Mucosa of rectum (tissue), 2 donors: ENCODE data around the gene CERS6.
"Not testable (repeated sequence)": the region's sequence is repeated elsewhere in the genome, so short reads cannot be mapped to it uniquely, and the experiment has no call there.

ENCODE experiments used
- H3K27ac ChIP-seq, 2 donors: one replicate each; pipeline ENCODE4 v1.7.0; 2013; ENCODE audit warnings: inconsistent platforms in 2 of 2, low read depth in 2 of 2, low read length in 2 of 2
- H3K27me3 ChIP-seq, 2 donors: one replicate each; pipeline ENCODE4 v1.7.0; 2013; ENCODE audit warnings: low read length in 2 of 2; ENCODE audit not compliant: control insufficient read depth in 2 of 2, insufficient read depth in 2 of 2
- H3K36me3 ChIP-seq, 2 donors: one replicate each; pipeline ENCODE4 v1.7.0; 2013; ENCODE audit warnings: low read length in 2 of 2; ENCODE audit not compliant: control insufficient read depth in 2 of 2, insufficient read depth in 2 of 2
- H3K4me1 ChIP-seq, 2 donors: one replicate each; pipeline ENCODE4 v1.7.0; 2013; ENCODE audit warnings: low read length in 2 of 2, mild to moderate bottlenecking in 1 of 2; ENCODE audit not compliant: control insufficient read depth in 2 of 2, insufficient read depth in 2 of 2
- H3K4me3 ChIP-seq, 2 donors: one replicate each; pipeline ENCODE4 v1.7.0; 2013; ENCODE audit warnings: low read length in 2 of 2
- H3K9ac ChIP-seq, 2 donors: one replicate each; pipeline ENCODE4 v1.7.0; 2013; ENCODE audit warnings: low read length in 2 of 2, low read depth in 1 of 2, mild to moderate bottlenecking in 1 of 2
- H3K9me3 ChIP-seq, 2 donors: one replicate each; pipeline ENCODE4 v1.7.0; 2013; ENCODE audit warnings: low read length in 2 of 2; ENCODE audit not compliant: control insufficient read depth in 2 of 2
- donor health status: healthy.
- donor health status: Normal muscosa, but diverticular disease.

Gene CERS6

GRCh38 chr2:168657378-168657777 is 201.3 kb downstream of the CERS6 start:
- not testable (repeated sequence) for H3K36me3 ChIP-seq, H3K4me3 ChIP-seq, H3K9me3 ChIP-seq, H3K27ac ChIP-seq, H3K9ac ChIP-seq, H3K27me3 ChIP-seq
- peaks cover 0 to 10% of the 10 kb centered on the region in 2 donors for H3K4me1 ChIP-seq

- H3K27me3 ChIP-seq: no peaks in the 10 kb centered on the region
- no peaks in the 10 kb centered on the region for H3K36me3 ChIP-seq
- no peak overlapping the region for H3K4me3 ChIP-seq
- no peak overlapping the region for H3K27ac ChIP-seq
- peaks cover 0 to 10% of the 10 kb centered on the region in 2 donors for H3K4me1 ChIP-seq
- H3K9ac ChIP-seq: no peak overlapping the region
- no peaks in the 10 kb centered on the region for H3K9me3 ChIP-seq
These were observed 202.6 kb downstream of the CERS6 start for GRCh38 chr2:168658706-168659105.

- Histone ChIP-seq H3K36me3 (no peaks in the 10 kb centered on the region), H3K9ac (no peak overlapping the region), H3K27ac (no peak overlapping the region), H3K4me1 (no peaks in the 10 kb centered on the region), H3K9me3 (no peaks in the 10 kb centered on the region), H3K4me3 (no peak overlapping the region), H3K27me3 (no peaks in the 10 kb centered on the region)
These were observed 205.1 kb downstream of the CERS6 start for GRCh38 chr2:168660870-168661862.

- no peaks in the 10 kb centered on the region for H3K4me1 ChIP-seq
- H3K9ac ChIP-seq: no peak overlapping the region
These were observed 205.8 kb downstream of the CERS6 start for GRCh38 chr2:168661863-168662256.

GRCh38 chr2:168662651-168663208 is 206.7 kb downstream of the CERS6 start:
- H3K9ac ChIP-seq: no peak overlapping the region
- H3K27ac ChIP-seq: no peak overlapping the region
- no peaks in the 10 kb centered on the region for H3K9me3 ChIP-seq
- H3K4me1 ChIP-seq: no peaks in the 10 kb centered on the region
- no peaks in the 10 kb centered on the region for H3K27me3 ChIP-seq
- H3K4me3 ChIP-seq: no peak overlapping the region
- no peaks in the 10 kb centered on the region for H3K36me3 ChIP-seq

More at GRCh38 chr2:168661863-168662256, 205.8 kb downstream of the CERS6 start:
- Histone ChIP-seq H3K9me3 (no peaks in the 10 kb centered on the region), H3K36me3 (no peaks in the 10 kb centered on the region), H3K4me3 (no peak overlapping the region), H3K27me3 (no peaks in the 10 kb centered on the region), H3K27ac (no peak overlapping the region)

- H3K36me3 ChIP-seq: no peaks in the 10 kb centered on the region
- H3K4me1 ChIP-seq: no peaks in the 10 kb centered on the region
- no peaks in the 10 kb centered on the region for H3K9me3 ChIP-seq
- H3K27me3 ChIP-seq: no peaks in the 10 kb centered on the region
- no peak overlapping the region for H3K27ac ChIP-seq
- H3K9ac ChIP-seq: no peak overlapping the region
- no peak overlapping the region for H3K4me3 ChIP-seq
These were observed 207.9 kb downstream of the CERS6 start for GRCh38 chr2:168663993-168664392.

DNA sequence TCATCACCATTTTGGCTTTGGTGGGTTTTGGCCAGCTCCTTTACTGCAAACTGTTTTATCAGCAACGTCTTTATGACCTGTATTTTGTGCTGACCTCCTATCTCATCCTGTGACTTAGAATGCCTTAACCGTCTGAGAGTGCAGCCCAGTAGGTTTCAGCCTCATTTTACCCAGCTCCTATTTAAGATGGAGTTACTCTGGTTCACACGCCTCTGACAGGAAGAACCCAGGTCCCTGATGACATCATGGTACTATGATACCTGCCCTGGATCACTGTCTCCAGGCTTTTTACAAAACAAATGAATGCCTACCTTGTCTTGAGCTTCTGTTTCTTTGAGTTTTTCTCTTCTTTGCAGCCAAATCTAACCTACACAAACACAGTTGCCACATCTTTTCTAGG is 208.6 kb downstream of the CERS6 start:
- not testable (repeated sequence) for H3K36me3 ChIP-seq, H3K9ac ChIP-seq, H3K27me3 ChIP-seq

GRCh38 chr2:168666339-168666738 is 210.3 kb downstream of the CERS6 start:
- H3K4me1 ChIP-seq: peaks cover 0 to 2% of the 10 kb centered on the region in 2 donors
- no peaks in the 10 kb centered on the region for H3K27me3 ChIP-seq
- no peak overlapping the region for H3K9ac ChIP-seq
- H3K9me3 ChIP-seq: no peaks in the 10 kb centered on the region
- no peak overlapping the region for H3K4me3 ChIP-seq
- no peaks in the 10 kb centered on the region for H3K36me3 ChIP-seq
- H3K27ac ChIP-seq: no peak overlapping the region

More for the DNA sequence above, 208.6 kb downstream of the CERS6 start:
- H3K27ac ChIP-seq, H3K9me3 ChIP-seq, H3K4me3 ChIP-seq, H3K4me1 ChIP-seq: not testable (repeated sequence)

DNA sequence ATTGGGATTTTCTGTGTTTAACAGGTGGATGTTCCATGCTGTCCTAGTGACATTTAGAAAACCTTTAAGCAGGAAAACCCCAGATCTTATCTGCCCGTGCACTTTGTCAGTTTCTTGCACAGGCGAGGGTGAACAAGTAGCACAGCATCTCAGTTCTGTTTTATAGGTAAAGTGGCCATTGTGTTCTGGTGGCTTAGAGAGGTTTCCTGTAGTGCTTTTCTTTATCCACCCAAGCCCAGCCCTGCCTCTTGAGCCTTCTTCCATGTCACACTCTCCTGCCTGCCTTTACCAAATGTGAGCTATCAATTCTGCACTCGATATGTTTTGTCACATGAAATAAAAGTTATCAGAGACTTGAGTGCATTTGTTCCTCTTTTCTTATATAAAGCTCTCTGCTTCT is 211.1 kb downstream of the CERS6 start:
- peaks cover 0 to 2% of the 10 kb centered on the region in 2 donors for H3K4me1 ChIP-seq

DNA sequence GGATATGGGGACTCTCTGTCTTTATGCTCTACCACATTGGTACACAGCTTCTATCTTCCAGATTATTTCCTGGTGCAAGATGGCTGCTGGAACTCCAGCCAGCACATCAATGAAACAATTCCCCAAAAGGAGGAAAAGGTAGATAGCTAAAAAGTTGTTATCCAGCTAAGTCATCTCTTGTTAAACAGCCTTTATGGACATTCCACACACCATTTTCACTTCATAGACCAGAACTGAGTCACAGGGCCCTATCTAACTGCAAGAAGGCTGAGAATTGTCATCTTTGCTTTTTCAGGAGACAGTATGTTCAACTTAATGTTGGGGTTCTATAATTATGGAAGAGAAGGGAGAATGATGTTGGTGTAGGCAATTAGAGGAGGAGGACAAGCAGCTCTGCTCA is 213.1 kb downstream of the CERS6 start:
- H3K9ac ChIP-seq: no peak overlapping the region
- no peaks in the 10 kb centered on the region for H3K36me3 ChIP-seq
- no peaks in the 10 kb centered on the region for H3K9me3 ChIP-seq

More for the DNA sequence above, 211.1 kb downstream of the CERS6 start:
- Histone ChIP-seq H3K4me3 (no peak overlapping the region), H3K27ac (no peak overlapping the region), H3K27me3 (no peaks in the 10 kb centered on the region), H3K9ac (no peak overlapping the region), H3K36me3 (no peaks in the 10 kb centered on the region), H3K9me3 (no peaks in the 10 kb centered on the region)

More for the DNA sequence above, 213.1 kb downstream of the CERS6 start:
- H3K4me1 ChIP-seq: peaks cover 0 to 2% of the 10 kb centered on the region in 2 donors
- H3K27ac ChIP-seq: no peak overlapping the region
- no peak overlapping the region for H3K4me3 ChIP-seq
- H3K27me3 ChIP-seq: no peaks in the 10 kb centered on the region
